Neural cell (in vitro differentiated cells): Measurements from ENCODE around the gene MTNR1B. TPM values are rescaled to one million over a fixed set of nuclear protein-coding genes. Genes with fewer than 3 reads are reported as not detected.

Experiments used
- H2AFZ ChIP-seq: fragments of 200-600, 300-800 bp; sonication (generic), shearing (Covaris generic); 2 replicates; pipeline ENCODE4 v1.6.0; 2014; ENCODE audit warnings: low read depth, mild to moderate bottlenecking, antibody characterized with exemption, low read length, moderate library complexity
- H3F3A ChIP-seq: fragments of 200-600 bp; shearing (Covaris generic); 2 replicates; pipeline ENCODE4 v1.6.1; 2016; ENCODE audit warnings: mild to moderate bottlenecking, moderate library complexity, mixed read lengths, antibody characterized with exemption, low read length; ENCODE audit not compliant: insufficient read depth, poor library complexity, severe bottlenecking
- H3K27ac ChIP-seq: fragments of 200-600, 300-800 bp; sonication (generic), shearing (Covaris generic); 2 replicates; pipeline ENCODE4 v1.5.1; 2014; ENCODE audit warnings: mild to moderate bottlenecking, low read length, moderate library complexity
- H3K27me3 ChIP-seq: fragments of 300-800, 200-600 bp; sonication (generic), shearing (Covaris generic); 2 replicates; pipeline ENCODE4 v1.6.0; 2014; ENCODE audit warnings: mild to moderate bottlenecking, low read depth, low read length, moderate library complexity; ENCODE audit not compliant: insufficient read depth
- H3K36me3 ChIP-seq: fragments of 300-800, 200-600 bp; sonication (generic), shearing (Covaris generic); 2 replicates; pipeline ENCODE4 v1.5.1; 2014; ENCODE audit warnings: mild to moderate bottlenecking, antibody characterized with exemption, low read length, moderate library complexity; ENCODE audit not compliant: insufficient read depth
- H3K4me2 ChIP-seq: fragments of 300-800, 200-600 bp; sonication (generic), shearing (Covaris generic); 2 replicates; pipeline ENCODE4 v1.6.0; 2014; ENCODE audit warnings: mild to moderate bottlenecking, low read length
- H3K4me3 ChIP-seq: fragments of 300-800, 200-600 bp; sonication (generic), shearing (Covaris generic); 2 replicates; pipeline ENCODE4 v1.5.1; 2014; ENCODE audit warnings: mild to moderate bottlenecking, low read length, moderate library complexity
- H3K79me2 ChIP-seq: fragments of 200-600 bp; shearing (Covaris generic); replicated peaks from 2 replicates; pipeline ENCODE4 v1.6.0; 2014; ENCODE audit warnings: mild to moderate bottlenecking, low read length, moderate library complexity; ENCODE audit not compliant: insufficient read depth
- H3K9ac ChIP-seq: fragments of 300-800, 200-600 bp; sonication (generic), shearing (Covaris generic); 2 replicates; pipeline ENCODE4 v1.6.1; 2016; ENCODE audit warnings: mild to moderate bottlenecking, low read length, mixed read lengths
- H3K9me2 ChIP-seq: fragments of 200-600 bp; shearing (Covaris generic); 2 replicates; pipeline ENCODE4 v1.6.1; 2016; ENCODE audit warnings: mild to moderate bottlenecking, low read length, mixed read lengths; ENCODE audit not compliant: insufficient read depth
- H3K9me3 ChIP-seq: fragments of 200-600, 300-800 bp; sonication (generic), shearing (Covaris generic); 2 replicates; pipeline ENCODE4 v1.6.1; 2016; ENCODE audit warnings: mild to moderate bottlenecking, mixed run types, low read length, moderate library complexity, mixed read lengths
- H4K20me1 ChIP-seq: fragments of 200-600 bp; shearing (Covaris generic); 2 replicates; pipeline ENCODE4 v1.6.1; 2016; ENCODE audit warnings: mild to moderate bottlenecking, mixed run types; ENCODE audit not compliant: insufficient read depth
- EP300 ChIP-seq: fragments of 450-650 bp; conservative IDR thresholded peaks from 2 replicates; pipeline ENCODE4 v1.6.1; 2014; ENCODE audit warnings: antibody characterized with exemption, mild to moderate bottlenecking, moderate library complexity; ENCODE audit not compliant: poor library complexity, severe bottlenecking
- EZH2 ChIP-seq: fragments of 200-600, 300-800 bp; shearing (Covaris generic), sonication (generic); IDR thresholded peaks from 2 replicates; pipeline ENCODE4 v1.6.1; 2014; ENCODE audit warnings: antibody characterized with exemption, low read length, borderline replicate concordance, mild to moderate bottlenecking; ENCODE audit not compliant: insufficient read depth, poor library complexity, severe bottlenecking
- MXI1 ChIP-seq: fragments of 450-650 bp; conservative IDR thresholded peaks from 2 replicates; pipeline ENCODE4 v1.6.1; 2014; ENCODE audit warnings: antibody characterized with exemption, mild to moderate bottlenecking; ENCODE audit not compliant: poor library complexity, severe bottlenecking
- POLR2AphosphoS5 ChIP-seq: IDR thresholded peaks from 2 replicates; pipeline ENCODE4 v1.6.1; 2012
- RAD21 ChIP-seq: fragments of 450-650 bp; conservative IDR thresholded peaks from 2 replicates; pipeline ENCODE4 v1.6.1; 2014; ENCODE audit warnings: antibody characterized with exemption, mild to moderate bottlenecking, moderate library complexity
- SMC3 ChIP-seq: fragments of 450-650 bp; conservative IDR thresholded peaks from 2 replicates; pipeline ENCODE4 v1.6.1; 2014; ENCODE audit warnings: antibody characterized with exemption, mild to moderate bottlenecking, moderate library complexity; ENCODE audit not compliant: poor library complexity
- TAF1 ChIP-seq: IDR thresholded peaks from 2 replicates; pipeline ENCODE4 v1.6.1; 2012; ENCODE audit warnings: low read depth
- polyA plus RNA-seq: library from polyadenylated mRNA; depleted of rRNA; stranded (reverse); fragments of >200 nt; gene quantifications from 2 replicates; pipeline ENCODE4 v1.2.3, GENCODE V29; 2014
- TF ChIP-seq, protein P1 (sequence below): IDR thresholded peaks from 2 replicates; pipeline ENCODE4 v1.6.1; 2012; ENCODE audit warnings: borderline replicate concordance
- TF ChIP-seq, protein P2 (sequence below): fragments of 450-650 bp; IDR thresholded peaks from 2 replicates; pipeline ENCODE4 v1.5.1; 2014; ENCODE audit warnings: antibody characterized with exemption, mild to moderate bottlenecking, moderate library complexity; ENCODE audit not compliant: poor library complexity, severe bottlenecking

The MTNR1B gene
- polyA plus RNA-seq, 1 donor from 2014 or later: not detected

DNA sequence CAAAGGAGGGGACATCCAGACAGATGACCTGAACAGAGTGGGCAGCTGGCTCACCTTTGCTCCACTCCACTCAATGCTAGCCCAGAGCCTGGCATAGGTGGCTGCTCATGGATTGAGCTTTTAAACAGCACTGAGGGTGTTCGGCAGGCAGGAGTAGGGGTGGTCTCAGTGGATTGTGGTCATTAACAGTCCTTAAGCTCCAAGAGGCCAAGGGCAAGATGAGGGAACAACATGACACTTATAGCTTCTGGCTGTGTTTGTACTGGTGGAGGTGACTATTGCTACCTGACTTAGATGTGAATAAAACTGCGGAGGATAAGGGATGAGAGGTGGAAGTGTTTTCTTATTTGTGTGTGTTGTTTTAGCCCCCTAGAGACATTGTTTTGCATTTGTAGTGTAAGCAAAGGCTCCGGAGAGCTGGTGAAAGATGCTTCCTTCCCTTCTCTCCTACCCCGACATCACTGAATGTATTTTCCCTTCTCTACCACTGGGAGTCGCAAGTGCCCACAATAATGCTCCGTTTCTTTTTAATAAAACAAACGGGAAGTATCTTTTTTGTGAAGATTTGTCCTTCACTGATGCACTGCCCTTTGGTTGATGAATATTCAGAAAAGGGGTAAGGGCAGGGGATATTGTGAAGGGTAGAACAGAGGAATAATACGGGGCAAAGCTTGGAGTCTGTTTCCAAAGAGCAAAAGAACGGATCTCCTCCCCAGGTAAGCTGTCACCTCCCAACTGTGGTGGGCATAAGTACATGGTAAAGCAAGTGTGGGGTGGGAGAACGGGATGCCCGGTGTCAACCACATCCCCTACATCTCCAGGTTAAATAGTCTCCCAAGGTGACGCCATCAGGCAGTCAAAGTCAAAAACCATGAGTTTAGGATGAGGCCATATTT, 27.5 kb upstream of the MTNR1B start:
- Histone ChIP-seq H2AFZ (no peak overlapping the region), H3K4me2 (no peak overlapping the region), H3K9ac (no peak overlapping the region), H4K20me1 (no peaks in the 10 kb centered on the region), H3K4me3 (no peak overlapping the region), H3K9me3 (no peaks in the 10 kb centered on the region), H3F3A (no peaks in the 10 kb centered on the region), H3K27me3 (no peaks in the 10 kb centered on the region), H3K27ac (no peak overlapping the region), H3K9me2 (no peaks in the 10 kb centered on the region), H3K79me2 (no peaks in the 10 kb centered on the region), H3K36me3 (no peaks in the 10 kb centered on the region)
- TF ChIP-seq EZH2 (no peak), RAD21 (peak; percentile 85), MXI1 (no peak), EP300 (no peak), SMC3 (peak; percentile 86), TAF1 (no peak)
- TF ChIP-seq, protein P1, sequence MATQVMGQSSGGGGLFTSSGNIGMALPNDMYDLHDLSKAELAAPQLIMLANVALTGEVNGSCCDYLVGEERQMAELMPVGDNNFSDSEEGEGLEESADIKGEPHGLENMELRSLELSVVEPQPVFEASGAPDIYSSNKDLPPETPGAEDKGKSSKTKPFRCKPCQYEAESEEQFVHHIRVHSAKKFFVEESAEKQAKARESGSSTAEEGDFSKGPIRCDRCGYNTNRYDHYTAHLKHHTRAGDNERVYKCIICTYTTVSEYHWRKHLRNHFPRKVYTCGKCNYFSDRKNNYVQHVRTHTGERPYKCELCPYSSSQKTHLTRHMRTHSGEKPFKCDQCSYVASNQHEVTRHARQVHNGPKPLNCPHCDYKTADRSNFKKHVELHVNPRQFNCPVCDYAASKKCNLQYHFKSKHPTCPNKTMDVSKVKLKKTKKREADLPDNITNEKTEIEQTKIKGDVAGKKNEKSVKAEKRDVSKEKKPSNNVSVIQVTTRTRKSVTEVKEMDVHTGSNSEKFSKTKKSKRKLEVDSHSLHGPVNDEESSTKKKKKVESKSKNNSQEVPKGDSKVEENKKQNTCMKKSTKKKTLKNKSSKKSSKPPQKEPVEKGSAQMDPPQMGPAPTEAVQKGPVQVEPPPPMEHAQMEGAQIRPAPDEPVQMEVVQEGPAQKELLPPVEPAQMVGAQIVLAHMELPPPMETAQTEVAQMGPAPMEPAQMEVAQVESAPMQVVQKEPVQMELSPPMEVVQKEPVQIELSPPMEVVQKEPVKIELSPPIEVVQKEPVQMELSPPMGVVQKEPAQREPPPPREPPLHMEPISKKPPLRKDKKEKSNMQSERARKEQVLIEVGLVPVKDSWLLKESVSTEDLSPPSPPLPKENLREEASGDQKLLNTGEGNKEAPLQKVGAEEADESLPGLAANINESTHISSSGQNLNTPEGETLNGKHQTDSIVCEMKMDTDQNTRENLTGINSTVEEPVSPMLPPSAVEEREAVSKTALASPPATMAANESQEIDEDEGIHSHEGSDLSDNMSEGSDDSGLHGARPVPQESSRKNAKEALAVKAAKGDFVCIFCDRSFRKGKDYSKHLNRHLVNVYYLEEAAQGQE: no peak
- TF ChIP-seq, protein P2, sequence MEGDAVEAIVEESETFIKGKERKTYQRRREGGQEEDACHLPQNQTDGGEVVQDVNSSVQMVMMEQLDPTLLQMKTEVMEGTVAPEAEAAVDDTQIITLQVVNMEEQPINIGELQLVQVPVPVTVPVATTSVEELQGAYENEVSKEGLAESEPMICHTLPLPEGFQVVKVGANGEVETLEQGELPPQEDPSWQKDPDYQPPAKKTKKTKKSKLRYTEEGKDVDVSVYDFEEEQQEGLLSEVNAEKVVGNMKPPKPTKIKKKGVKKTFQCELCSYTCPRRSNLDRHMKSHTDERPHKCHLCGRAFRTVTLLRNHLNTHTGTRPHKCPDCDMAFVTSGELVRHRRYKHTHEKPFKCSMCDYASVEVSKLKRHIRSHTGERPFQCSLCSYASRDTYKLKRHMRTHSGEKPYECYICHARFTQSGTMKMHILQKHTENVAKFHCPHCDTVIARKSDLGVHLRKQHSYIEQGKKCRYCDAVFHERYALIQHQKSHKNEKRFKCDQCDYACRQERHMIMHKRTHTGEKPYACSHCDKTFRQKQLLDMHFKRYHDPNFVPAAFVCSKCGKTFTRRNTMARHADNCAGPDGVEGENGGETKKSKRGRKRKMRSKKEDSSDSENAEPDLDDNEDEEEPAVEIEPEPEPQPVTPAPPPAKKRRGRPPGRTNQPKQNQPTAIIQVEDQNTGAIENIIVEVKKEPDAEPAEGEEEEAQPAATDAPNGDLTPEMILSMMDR: peak; percentile 80

DNA sequence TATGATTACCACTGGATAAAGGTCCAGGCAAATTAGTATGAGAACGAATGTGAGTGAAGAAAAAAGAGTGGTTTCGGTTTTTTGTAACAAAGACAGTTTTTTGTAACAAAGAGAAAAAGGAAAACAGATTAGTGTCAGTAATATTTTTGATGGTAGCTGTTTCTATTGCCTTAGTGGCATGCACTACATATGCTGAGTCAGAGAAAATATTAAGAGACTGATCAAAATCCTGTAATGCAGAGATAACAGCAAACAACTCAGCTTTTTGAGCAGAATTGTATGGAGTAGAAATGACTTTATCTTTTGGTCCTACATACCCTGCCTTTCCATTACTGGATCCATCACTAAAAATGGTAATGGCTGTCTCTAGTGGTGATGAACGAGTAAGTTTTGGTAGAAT, 22.7 kb upstream of the MTNR1B start:
- no peaks in the 10 kb centered on the region for H3F3A ChIP-seq
- no peaks in the 10 kb centered on the region for H3K36me3 ChIP-seq
- no peaks in the 10 kb centered on the region for H3K27me3 ChIP-seq
- no peak overlapping the region for H3K4me3 ChIP-seq
- H3K79me2 ChIP-seq: no peaks in the 10 kb centered on the region
- H2AFZ ChIP-seq: no peak overlapping the region
- no peak overlapping the region for H3K4me2 ChIP-seq
- H3K9me2 ChIP-seq: no peaks in the 10 kb centered on the region
- TF ChIP-seq POLR2AphosphoS5 (no peak), SMC3 (no peak), MXI1 (no peak), EP300 (no peak), EZH2 (no peak), RAD21 (no peak), TAF1 (no peak)
- TF ChIP-seq, protein P2: no peak
- TF ChIP-seq, protein P1: no peak
- no peaks in the 10 kb centered on the region for H4K20me1 ChIP-seq
- no peaks in the 10 kb centered on the region for H3K9me3 ChIP-seq
- no peak overlapping the region for H3K27ac ChIP-seq
- no peak overlapping the region for H3K9ac ChIP-seq
